HG02884 (cell line): ENCODE data around the gene SSPN.
A peak's percentile ranks its signal among the peaks of the same experiment; 100 is the strongest.

Experiments
- ATAC-seq: cut with Tn5 transposase; IDR thresholded peaks from one replicate; pipeline ENCODE4 v1.9.1; 2021; ENCODE audit warnings: mild to moderate bottlenecking, moderate library complexity; ENCODE audit not compliant: unreplicated experiment

SSPN gene

GRCh38 chr12:26281320-26281719 lies 85.9 kb downstream of the SSPN start:
- ATAC-seq = no peak

GRCh38 chr12:26282339-26282940 lies 87.1 kb downstream of the SSPN start:
- no peak for ATAC-seq

- no peak for ATAC-seq
Measured at GRCh38 chr12:26283046-26283445, 87.7 kb downstream of the SSPN start.

- no peak for ATAC-seq
Measured at GRCh38 chr12:26283617-26284016, 88.2 kb downstream of the SSPN start.

- no peak for ATAC-seq
Measured at GRCh38 chr12:26285401-26285800, 90.0 kb downstream of the SSPN start.

- no peak for ATAC-seq
Measured at GRCh38 chr12:26286186-26286585, 90.8 kb downstream of the SSPN start.

GRCh38 chr12:26287671-26288381 lies 92.5 kb downstream of the SSPN start:
- no peak for ATAC-seq

GRCh38 chr12:26290565-26290964 lies 95.2 kb downstream of the SSPN start:
- no peak for ATAC-seq

GRCh38 chr12:26292596-26292995 lies 97.2 kb downstream of the SSPN start:
- no peak for ATAC-seq

GRCh38 chr12:26293612-26294011 lies 98.2 kb downstream of the SSPN start:
- ATAC-seq = no peak

- no peak for ATAC-seq
Measured at GRCh38 chr12:26295001-26295400, 99.6 kb downstream of the SSPN start.

GRCh38 chr12:26297396-26298070 lies 102.2 kb downstream of the SSPN start:
- ATAC-seq = no peak

- ATAC-seq = peak; percentile 99
Measured at GRCh38 chr12:26298785-26299621, 103.6 kb downstream of the SSPN start.

- no peak for ATAC-seq
Measured at GRCh38 chr12:26299751-26300150, 104.4 kb downstream of the SSPN start.
